GM19035 (cell line): ENCODE results near the gene RASAL3.
A peak's percentile ranks its signal among the peaks of the same experiment; 100 is the strongest.
"Not testable (repeated sequence)": the region's sequence is repeated elsewhere in the genome, so short reads cannot be mapped to it uniquely, and the experiment has no call there.

Experiments
- ATAC-seq: cut with Tn5 transposase; IDR thresholded peaks from one replicate; pipeline ENCODE4 v1.9.1; 2021; ENCODE audit not compliant: unreplicated experiment

Gene RASAL3

DNA sequence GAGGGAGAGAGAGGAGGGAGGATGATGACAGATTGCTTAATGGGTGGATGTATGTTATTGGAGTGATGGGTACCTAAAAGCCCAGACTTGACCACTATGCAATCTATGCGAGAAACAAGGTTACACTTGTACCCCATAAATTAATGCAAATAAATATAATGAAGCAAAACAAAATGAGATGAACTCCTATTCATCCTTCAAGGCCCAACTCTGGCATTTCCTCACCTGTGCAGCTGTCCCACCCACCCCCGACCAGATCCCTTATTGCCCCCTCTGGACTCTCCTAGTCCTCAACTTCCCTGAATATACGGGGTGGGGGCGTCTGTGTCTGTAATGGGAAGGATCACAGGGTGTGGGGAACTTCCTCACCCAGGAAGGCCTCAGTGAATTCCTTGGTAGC lies 10.8 kb upstream of the RASAL3 start:
- ATAC-seq: no peak

DNA sequence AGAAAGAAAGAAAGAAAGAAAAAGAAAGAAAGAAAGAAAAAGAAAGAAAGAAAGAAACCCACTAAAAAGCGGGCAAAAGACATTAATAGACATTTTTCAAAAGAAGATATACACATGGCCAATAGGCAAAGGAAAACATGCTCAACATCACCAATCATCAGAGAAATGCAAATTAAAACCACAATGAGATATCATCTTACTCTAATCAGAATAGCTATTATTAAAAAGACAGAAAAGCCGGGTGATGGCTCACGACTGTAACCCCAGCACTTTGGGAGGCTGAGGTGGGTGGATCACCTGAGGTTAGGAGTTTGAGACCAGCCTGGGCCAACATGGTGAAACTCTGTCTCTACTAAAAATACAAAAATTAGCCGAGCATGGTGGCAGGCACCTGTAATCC lies 9.5 kb upstream of the RASAL3 start:
- not testable (repeated sequence) for ATAC-seq

DNA sequence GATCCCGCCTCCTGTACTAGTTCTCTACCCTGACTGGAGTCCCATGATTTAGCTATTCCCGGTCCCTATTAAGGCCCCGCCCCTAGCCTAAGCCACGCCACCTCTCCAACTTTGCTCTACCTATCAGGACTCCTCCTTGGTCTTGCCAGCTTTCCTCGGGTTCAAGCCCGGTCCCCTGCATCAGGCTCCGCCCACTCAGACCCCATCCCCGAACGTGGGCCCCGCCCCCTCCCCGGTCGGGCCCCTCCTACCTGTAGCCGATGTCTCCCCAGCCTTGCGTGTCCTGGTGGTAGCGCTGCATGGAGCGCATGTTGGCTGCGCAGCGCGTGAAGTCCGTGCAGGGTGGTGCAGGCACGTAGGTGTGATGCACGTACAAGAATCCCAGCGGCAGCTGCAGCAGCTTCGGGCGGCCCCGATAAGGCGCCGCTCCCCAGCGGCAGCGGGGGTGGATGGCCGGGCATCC lies 7.3 kb upstream of the RASAL3 start:
- no peak for ATAC-seq

DNA sequence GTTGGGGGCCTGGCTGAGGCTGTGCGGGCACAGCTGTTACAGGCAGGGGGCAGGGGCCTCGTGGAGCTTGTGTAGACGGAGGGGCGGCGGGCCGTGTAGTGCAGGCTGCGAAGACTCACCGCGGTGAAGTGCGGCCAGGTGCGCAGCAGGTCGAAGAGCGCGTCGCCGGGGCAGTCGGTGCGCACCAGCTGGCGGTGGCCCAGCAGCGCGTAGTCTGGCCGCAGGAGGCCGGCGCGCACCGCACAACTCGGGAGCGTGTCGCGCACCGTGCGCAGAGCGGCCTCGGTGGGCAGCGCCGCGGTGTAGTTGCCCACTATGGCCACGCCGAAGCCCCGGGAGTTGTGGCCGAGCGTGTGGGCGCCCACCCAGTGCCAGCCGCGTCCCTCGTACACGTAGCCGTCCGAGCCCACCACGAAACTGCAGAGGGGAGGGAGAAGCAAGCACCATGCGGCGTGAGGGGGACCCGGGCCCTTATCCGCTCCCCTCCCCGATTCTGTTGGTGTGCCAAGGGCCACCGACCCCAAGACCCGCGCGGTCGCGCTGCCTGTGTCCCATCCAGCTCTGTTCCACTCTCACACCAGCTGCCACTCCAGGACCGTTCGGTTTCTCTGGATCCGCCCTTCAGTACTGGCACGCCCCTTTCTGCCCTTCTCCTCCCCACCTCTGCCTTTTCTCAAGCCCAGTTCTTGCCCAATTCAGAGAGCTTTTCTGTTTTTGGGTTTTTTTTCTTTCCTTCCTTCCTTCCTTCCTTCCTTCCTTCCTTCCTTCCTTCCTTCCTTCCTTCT lies 5.4 kb upstream of the RASAL3 start:
- no peak for ATAC-seq

DNA sequence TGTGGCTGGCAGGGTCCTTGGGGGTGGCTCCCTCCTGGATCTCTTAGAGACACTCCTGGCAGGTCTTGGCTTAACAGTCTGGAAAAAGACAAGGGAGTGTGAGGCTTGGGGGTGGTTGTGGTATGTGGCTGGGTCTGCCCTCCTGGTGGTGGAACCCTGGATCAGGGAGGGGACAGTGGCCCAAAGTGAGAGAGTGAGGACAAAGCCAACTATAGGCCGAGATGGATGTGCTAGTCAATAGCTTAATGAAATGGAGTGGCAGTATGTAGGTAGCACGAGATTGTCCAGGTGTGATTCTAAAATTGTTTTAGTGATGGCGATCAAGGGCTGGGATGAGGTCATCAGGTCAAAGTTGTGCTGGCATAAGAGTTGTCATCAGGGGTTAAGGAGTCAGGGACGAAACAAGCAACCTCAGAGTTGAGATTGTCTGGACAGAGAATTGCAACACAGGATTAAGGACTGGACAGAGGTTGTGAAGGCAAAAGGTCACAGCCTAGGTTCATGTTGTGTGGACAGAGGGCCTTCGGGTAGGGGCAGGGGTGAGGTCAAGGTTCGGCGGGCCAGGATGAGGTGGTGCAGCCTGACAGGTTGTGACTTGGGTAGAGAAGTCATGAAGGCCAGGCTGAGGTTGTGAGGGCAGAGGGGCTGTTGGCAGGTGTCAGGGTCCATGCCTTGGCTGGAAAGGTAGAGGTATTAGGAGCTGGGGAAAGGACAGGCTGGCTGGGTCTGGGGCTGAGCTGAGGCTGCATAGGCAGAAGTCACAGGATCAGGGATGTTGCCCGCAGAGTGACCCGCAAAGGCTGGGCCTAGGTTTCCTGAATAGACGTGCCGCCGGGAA lies 4.5 kb upstream of the RASAL3 start:
- no peak for ATAC-seq

DNA sequence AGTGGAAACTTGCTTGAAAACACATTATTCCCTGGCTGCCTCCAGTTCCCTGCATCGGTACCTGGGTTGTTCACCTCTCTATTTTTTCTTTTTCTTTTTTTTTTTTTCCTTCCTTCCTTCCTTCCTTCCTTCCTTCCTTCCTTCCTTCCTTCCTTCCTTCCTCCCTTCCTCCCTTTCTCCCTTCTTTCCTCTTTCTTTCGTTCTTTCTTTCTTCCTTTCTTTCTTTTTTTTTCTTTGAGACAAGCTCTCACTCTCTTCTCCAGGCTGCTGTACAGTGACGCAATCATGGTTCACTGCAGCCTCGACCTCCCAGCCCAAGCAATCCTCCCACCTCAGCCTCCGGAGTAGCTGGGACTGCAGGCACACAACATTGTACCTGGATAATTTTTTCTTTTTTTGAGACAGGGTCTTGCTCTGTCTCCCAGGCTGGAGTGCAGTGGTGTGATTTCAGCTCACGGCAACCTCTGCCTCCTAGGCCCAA lies 3.4 kb upstream of the RASAL3 start:
- no peak for ATAC-seq

DNA sequence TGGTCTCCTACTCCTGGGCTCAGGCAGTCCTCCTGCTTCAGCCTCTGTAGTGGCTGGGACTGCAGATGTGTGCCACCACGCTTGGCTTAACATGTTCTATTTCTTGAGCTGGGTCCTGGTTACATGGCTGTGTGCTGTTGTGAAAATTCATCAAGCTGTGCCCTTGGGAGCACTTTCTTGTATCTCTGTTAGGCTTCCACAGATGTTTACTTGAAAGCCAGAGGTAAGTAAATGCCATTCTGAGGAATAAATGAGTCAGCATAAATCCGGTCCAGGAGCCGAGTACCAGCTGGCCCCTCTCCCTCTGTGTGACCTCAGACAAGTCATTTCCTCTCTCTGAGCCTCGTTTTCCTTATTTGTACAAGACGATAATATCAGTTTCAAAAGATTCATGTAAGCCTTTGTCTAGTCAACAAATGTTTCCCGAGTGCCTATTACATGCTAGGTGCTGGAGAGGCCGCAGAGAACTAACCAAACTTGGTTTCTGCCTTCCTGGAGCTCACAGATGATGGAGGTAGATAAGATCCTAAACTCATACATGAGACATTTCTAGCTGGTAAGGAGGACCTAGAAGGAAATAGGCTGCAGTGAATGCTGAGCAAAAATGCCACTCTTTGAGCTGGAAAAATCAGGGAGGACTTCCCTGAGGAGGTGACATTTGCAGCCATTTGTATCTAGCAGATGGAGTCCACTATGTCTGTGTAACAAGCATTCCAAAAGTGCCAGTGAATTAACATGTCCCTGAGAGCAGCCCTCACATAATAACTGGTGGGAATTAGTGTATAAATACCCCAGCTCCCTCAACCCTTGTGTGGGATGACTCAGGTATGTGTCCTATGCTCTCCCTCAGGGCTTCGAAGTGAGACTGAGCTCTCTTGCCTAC lies 2.7 kb upstream of the RASAL3 start:
- peak; percentile 56 for ATAC-seq

DNA sequence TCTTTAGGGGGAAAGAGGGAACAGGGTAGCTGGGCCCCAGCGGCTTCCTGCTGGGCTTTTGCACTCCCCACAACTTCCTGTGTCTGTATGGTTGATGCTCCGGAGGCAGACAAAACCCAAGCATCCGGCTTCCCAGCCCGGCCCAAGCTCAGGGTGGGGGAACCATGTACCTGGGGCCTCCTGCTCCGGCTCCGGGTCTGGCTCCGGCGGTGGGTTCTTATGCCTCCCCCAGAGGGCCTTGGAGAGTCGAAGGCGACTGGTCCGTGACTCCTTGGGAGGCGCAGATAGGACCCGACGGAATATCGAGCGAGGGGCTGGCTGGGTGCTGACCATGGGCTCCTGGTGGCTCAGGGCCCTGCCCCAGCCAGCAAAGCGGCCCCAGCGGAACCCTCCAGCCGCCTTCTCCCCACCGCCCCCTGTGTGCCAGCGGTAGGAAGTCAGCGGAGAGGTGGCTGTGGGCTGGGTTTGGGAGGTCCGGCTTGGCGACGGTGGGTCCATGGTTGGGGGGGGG lies 428 bp downstream of the RASAL3 start:
- ATAC-seq: peak; percentile 52

DNA sequence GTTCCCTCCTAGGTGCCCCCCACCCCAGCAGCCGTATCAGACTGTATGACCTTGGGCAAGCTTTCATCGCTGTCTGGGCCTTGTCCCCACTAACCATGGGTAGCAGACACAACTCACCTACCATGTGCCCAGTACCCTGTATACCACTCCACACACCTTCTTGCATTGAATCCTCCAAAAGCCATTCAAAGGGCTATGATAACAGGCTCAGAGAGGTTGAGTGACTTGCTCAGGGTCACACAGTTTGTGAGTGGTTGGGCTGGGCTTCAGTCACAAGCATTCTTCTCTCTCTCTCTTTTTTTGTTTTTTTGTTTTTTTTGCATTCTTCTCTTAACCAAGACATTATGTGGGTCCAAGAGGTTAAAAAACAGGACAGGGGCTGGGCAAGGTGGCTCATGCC lies 2.6 kb downstream of the RASAL3 start:
- no peak for ATAC-seq

DNA sequence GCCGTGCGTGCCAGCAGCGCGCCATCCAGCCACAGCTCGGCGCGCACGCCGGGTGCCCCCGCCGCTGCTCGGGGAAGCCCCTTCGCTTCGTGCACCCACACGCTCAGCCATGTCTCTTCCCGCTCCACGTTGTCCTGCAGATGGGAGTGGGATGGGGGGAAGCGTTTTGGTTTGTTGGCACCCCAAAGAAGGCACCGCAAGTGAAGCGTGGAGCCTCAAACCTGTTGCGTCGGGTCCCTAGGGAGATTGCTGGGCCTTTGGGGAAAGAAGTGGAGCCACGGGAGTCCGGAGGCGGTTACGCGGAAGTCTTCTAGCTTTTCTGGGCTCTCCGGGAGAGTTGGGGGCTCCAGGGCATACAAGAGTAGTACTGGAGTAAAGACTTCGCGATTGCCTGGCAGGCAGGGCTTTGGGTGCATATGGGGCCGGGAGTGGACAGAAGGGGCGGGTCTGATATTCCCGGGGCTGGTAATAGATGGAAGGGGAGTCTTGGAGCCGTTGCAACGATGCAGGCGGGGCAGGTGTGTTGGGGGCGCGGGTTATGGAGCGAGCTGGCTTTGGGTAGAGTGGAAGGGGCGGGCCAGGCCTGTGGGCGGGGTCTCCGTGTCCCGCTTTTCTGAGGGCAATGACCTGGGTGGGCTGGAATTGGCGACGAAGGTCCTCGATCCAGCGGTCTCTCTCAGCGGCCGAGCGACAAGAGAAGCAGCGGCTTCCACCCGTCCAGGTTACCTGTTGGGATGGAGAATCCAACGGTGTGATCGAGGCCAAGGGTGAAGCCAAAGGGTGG lies 6.5 kb downstream of the RASAL3 start:
- ATAC-seq: no peak

DNA sequence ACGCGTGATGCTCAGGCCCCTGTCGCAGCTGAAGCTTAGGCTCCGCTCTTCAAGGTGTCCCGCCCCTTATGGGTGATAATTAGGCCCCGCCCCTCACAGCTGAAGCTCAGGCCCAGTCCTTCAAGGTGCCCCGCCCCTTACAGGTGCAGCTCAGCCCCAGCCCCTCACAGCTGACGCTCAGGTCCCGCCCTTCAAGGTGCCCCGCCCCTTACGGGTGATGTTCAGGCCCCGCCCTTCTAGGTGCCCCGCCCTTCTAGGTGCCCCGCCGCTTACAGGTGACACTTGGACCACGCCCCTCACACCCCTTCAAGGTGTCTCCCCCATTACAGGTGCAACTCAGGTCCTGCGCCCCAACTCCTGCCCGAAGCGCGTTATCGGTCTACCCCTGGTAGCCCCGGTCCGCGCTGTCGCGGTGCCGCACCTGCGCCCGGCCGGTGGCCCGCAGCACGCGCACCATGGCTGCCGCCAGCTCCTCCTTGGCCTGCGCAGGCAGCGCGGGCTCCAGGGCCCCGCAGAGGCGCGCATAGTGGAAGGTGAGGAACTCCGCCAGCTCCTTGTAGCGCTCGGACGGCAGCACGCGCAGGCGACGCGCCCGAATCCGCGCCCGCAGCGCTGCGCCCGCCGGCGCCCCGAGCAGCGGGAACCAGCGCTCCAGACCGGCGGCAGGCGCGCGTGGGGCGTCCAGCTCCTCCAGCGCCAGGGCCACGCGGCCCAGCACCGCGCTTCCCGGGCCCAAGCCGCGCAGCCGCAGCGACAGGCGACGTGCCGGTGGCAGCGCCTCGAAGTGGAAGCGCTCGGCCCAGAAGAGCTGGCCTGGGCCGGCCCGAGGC lies 7.3 kb downstream of the RASAL3 start:
- ATAC-seq: no peak

DNA sequence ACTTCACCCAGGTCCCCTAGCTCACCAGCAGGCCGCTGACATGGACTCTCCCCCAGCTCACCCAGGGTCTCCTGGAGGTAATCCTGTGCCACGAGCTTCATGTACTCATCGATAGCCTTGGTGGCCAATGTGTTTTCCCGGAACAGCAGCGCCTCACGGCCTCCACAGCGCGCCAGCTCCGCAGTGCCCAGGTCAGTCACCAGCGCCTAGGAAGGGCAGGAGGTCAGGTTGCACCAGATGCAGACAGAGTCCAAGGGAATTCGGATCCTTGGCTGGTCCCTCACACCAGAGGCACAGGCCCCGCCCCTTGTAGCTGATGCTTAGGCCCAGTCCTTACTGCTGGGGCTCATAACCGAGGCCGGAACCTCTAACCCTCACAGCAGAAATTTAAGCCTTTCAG lies 7.9 kb downstream of the RASAL3 start:
- no peak for ATAC-seq

DNA sequence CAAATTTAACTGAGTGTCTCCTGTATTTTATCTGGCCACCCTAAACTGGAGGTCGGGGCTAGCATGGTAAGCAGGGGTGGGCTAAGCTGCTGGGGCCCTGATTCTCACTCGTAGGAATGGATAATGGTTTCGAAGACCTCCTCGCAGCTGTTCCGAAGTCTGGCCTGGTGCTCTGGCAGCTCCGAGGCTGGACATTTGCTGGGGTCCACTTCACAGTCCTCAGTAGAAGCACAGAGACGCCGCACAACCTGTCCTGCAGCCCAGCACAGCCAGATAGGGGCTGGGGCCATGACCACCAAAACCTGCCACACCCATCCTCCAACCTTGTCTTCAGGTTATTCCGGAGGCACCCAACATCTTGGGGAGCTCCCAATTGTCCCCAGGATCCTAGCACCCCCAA lies 8.3 kb downstream of the RASAL3 start:
- no peak for ATAC-seq

DNA sequence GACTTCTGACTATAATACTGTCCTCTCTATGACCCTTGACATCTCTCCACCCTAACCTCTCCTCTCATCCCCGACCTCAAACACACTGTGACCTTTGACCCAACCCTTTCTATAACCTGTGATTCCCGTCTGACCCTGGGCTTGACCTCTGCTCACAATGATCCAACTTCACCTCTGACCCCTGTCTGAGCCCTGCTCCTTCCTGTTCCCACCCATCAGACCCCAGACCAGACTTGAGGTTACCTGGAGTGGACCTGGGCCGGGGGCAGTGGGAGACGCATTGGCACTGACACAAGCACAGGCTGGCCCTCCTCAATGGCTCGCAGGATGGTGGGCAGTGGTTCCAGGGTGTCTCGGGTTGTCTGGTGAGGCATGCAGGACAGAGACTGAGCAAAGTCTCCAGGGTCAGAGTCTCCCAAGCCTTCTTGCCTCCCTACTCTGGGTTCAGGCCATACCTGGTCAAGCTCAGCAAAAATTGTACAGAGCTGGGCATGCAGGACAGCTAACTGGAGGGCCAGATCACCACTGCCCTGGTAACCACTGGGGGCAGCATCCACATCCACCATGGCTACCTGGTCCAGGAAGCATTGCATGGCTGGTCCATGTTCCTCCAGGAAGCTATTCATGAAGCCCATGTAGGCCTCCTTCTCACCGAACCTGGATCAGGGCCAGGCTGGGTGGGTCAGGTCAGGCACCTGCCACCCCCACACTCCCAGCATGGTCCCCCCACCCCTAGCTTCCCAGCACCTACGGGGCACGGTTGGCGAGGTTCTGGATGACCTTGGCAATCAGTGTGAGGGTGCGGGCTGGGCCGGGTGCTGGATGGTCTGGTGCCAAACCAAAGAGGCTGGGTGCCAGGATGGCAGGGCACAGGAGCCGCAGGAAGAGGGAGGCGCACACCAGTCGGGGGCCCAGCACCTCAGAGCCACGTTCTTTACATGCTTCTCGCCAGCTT lies 10.2 kb downstream of the RASAL3 start:
- ATAC-seq: no peak

DNA sequence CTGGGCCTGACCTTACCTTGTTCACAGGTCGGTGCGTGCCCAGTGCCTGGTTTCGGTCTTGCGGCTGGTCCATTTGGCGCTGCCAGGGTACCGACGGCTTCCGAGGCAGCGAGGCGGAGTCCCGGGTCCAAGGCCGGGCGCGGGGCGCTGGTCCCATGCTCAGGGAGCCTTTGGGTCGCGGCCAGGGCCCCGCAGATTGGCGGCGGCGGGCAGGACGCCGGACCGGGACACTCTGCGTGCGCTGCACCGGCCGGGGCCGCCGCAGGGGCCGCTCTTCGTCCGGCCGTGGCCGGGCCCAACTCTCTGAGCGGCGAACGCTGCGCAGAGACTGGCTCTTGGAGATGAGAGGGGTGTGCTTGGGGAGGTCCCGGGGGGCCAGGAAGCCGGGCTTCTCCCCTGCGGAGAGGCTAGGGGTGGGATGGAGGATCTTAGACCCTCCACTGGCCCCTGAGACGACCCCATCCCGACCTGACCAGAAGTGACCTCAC lies 11.2 kb downstream of the RASAL3 start:
- ATAC-seq: no peak

DNA sequence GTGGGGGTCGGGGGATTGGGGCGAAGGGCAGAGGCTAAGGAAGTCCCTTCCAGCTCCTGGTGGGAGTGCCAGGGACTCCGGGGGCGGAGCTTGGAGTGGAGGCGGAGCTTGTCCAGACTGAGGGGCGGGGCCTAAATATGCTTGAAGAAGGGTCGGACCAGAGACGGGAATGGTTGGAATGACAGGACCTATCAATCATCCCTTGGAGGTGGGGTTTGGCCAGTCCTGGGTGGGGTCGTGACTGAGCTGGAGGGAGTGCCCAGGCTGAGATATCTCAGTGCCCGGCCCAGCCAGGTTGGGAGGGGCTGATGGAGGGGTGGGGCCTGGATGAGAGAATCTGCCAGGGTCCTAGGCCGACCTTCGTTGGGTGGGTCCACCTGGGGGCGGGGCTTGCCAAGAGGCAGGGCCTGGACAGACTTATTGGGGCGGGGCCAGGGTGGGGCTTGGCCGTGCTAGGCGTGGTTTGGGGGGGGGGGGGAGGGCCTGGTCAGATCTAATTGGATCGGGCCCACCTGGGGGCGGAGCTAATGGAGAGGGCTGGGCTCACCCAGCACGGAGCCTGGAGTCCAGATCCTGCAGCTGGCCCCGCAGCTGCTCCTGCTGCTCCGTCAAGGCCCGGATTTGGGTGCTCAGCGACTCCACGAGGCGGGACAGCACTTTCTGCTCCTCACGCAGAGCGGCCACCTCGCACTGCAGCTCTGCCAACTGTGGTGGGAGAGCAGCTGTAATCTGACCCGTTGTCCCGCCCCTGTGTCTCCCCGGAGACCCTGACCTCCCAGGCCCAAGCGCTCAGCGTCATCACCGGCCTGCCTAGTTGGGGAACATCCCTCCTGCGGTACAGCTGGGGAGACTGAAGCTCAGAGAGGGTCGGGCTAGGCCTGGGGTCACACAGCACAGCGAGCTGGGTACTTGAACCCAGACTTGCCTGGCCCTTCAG lies 12.0 kb downstream of the RASAL3 start:
- ATAC-seq: no peak

DNA sequence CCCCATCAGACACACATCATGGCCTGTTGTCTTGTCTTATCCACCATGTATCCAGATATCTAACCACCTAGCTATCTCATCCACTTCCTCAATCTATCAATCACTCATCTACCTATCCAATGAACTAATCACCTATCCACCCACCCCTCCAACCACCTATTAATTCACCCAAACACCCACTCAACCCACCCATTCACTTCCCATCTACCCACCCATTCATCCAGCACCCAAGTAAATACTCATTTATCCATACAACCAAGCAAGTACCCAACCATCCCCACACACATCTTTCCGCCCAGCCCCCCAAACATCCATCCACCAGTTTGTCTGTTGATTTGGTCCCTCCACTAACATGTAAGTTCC lies 13.8 kb downstream of the RASAL3 start:
- ATAC-seq: no peak
